ENCODE results near the gene ATP6V0A4. TPM values are rescaled to one million over a fixed set of nuclear protein-coding genes. Genes with fewer than 3 reads are reported as not detected.

The ATP6V0A4 gene
- total RNA-seq (2022; extraction: Qiagen RNA extraction) = 0.18 to 0.35 TPM (median 0.30 TPM) in 5 replicates

GRCh38 chr7:138797715-138798320, at the start of gene ATP6V0A4, which contains the start of gene TMEM213:
Gene ATP6V0A4 (minus strand): TSS chr7:138798196. CDS start chr7:138771247, 26,949 bp downstream.
Gene TMEM213 (plus strand): TSS chr7:138797994. CDS start chr7:138798105, 111 bp downstream.

GRCh38 chr7:138700857-138701536, 97.0 kb downstream of the ATP6V0A4 start, which contains the start of gene SVOPL:
Gene SVOPL (minus strand): TSS chr7:138701362. CDS start chr7:138679045, 22,317 bp downstream.

Other genes starting within 250 kb of the ATP6V0A4 start
- gene SVOPL, start 96.8 kb downstream of the ATP6V0A4 start, total RNA-seq (2022; extraction: Qiagen RNA extraction) = not detected in 5 replicates
- gene TMEM213, start 202 bp downstream of the ATP6V0A4 start, total RNA-seq (2022; extraction: Qiagen RNA extraction) = not detected in 5 replicates
- 4.7 to 6.3 TPM (median 5.9 TPM) in 5 replicates for gene KIAA1549, start 183.2 kb upstream of the ATP6V0A4 start, total RNA-seq (2022; extraction: Qiagen RNA extraction)
- gene ZC3HAV1L, start 237.8 kb upstream of the ATP6V0A4 start, total RNA-seq (2022; extraction: Qiagen RNA extraction) = 3.1 to 8.6 TPM (median 6.5 TPM) in 5 replicates